ENCODE data around the gene C3orf80.
"Not testable (repeated sequence)": the region's sequence is repeated elsewhere in the genome, so short reads cannot be mapped to it uniquely, and the experiment has no call there.

DNA sequence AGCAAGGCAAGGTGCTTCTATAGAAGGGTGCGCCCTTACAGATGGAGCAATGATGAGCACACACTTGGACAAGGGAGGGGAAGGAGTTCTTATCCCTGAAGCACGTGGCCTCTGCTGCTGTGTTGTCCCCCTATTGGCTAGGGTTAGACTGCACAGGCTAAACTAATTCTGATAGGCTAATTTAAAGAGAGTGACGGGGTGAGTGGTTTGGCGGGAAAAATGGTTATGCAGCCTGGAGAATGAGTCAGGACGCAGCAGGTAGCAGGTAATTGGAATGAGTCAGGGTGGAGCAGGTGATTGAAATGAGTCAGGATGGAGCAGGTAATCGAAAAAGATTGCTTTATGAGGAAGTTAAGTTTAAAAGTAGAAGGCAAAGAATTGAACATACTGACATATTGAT, 15.5 kb downstream of the C3orf80 start:
- not testable (repeated sequence) for TF ChIP-seq EZH2phosphoT487 (IDR thresholded peaks at IDR 0.05; ENCODE audit: low read depth, severe bottlenecking, unreplicated experiment); EZH2 (IDR thresholded peaks at IDR 0.05; ENCODE audit: borderline replicate concordance)
- TF ChIP-seq, protein P1, sequence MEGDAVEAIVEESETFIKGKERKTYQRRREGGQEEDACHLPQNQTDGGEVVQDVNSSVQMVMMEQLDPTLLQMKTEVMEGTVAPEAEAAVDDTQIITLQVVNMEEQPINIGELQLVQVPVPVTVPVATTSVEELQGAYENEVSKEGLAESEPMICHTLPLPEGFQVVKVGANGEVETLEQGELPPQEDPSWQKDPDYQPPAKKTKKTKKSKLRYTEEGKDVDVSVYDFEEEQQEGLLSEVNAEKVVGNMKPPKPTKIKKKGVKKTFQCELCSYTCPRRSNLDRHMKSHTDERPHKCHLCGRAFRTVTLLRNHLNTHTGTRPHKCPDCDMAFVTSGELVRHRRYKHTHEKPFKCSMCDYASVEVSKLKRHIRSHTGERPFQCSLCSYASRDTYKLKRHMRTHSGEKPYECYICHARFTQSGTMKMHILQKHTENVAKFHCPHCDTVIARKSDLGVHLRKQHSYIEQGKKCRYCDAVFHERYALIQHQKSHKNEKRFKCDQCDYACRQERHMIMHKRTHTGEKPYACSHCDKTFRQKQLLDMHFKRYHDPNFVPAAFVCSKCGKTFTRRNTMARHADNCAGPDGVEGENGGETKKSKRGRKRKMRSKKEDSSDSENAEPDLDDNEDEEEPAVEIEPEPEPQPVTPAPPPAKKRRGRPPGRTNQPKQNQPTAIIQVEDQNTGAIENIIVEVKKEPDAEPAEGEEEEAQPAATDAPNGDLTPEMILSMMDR (IDR thresholded peaks at IDR 0.05; ENCODE audit: poor library complexity) = not testable (repeated sequence)
